ENCODE results near the gene EPM2A. TPM values are rescaled to one million over a fixed set of nuclear protein-coding genes. Genes with fewer than 3 reads are reported as not detected.

EPM2A gene
- total and polyA plus RNA-seq, 2 experiments from 2014 or later = 3.7 to 17.8 TPM

GRCh38 chr6:145765449-145765848 is 30.1 kb upstream of the EPM2A start (continued):
- TF ChIP-seq, protein P1, sequence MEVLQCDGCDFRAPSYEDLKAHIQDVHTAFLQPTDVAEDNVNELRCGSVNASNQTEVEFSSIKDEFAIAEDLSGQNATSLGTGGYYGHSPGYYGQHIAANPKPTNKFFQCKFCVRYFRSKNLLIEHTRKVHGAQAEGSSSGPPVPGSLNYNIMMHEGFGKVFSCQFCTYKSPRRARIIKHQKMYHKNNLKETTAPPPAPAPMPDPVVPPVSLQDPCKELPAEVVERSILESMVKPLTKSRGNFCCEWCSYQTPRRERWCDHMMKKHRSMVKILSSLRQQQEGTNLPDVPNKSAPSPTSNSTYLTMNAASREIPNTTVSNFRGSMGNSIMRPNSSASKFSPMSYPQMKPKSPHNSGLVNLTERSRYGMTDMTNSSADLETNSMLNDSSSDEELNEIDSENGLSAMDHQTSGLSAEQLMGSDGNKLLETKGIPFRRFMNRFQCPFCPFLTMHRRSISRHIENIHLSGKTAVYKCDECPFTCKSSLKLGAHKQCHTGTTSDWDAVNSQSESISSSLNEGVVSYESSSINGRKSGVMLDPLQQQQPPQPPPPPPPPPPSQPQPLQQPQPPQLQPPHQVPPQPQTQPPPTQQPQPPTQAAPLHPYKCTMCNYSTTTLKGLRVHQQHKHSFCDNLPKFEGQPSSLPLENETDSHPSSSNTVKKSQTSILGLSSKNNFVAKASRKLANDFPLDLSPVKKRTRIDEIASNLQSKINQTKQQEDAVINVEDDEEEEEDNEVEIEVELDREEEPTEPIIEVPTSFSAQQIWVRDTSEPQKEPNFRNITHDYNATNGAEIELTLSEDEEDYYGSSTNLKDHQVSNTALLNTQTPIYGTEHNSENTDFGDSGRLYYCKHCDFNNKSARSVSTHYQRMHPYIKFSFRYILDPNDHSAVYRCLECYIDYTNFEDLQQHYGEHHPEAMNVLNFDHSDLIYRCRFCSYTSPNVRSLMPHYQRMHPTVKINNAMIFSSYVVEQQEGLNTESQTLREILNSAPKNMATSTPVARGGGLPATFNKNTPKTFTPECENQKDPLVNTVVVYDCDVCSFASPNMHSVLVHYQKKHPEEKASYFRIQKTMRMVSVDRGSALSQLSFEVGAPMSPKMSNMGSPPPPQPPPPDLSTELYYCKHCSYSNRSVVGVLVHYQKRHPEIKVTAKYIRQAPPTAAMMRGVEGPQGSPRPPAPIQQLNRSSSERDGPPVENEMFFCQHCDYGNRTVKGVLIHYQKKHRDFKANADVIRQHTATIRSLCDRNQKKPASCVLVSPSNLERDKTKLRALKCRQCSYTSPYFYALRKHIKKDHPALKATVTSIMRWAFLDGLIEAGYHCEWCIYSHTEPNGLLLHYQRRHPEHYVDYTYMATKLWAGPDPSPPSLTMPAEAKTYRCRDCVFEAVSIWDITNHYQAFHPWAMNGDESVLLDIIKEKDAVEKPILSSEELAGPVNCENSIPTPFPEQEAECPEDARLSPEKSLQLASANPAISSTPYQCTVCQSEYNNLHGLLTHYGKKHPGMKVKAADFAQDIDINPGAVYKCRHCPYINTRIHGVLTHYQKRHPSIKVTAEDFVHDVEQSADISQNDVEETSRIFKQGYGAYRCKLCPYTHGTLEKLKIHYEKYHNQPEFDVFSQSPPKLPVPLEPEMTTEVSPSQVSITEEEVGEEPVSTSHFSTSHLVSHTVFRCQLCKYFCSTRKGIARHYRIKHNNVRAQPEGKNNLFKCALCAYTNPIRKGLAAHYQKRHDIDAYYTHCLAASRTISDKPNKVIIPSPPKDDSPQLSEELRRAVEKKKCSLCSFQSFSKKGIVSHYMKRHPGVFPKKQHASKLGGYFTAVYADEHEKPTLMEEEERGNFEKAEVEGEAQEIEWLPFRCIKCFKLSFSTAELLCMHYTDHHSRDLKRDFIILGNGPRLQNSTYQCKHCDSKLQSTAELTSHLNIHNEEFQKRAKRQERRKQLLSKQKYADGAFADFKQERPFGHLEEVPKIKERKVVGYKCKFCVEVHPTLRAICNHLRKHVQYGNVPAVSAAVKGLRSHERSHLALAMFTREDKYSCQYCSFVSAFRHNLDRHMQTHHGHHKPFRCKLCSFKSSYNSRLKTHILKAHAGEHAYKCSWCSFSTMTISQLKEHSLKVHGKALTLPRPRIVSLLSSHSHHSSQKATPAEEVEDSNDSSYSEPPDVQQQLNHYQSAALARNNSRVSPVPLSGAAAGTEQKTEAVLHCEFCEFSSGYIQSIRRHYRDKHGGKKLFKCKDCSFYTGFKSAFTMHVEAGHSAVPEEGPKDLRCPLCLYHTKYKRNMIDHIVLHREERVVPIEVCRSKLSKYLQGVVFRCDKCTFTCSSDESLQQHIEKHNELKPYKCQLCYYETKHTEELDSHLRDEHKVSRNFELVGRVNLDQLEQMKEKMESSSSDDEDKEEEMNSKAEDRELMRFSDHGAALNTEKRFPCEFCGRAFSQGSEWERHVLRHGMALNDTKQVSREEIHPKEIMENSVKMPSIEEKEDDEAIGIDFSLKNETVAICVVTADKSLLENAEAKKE (CRISPR knock-in tag; IDR thresholded peaks at IDR 0.05) = no peak
- TF ChIP-seq REST (IDR thresholded peaks at IDR 0.05; ENCODE audit: unreplicated experiment) (no peak), ZNF331 (CRISPR knock-in tag; IDR thresholded peaks at IDR 0.05; ENCODE audit: low read depth) (no peak), EZH2phosphoT487 (IDR thresholded peaks at IDR 0.05; ENCODE audit: unreplicated experiment) (no peak)

- no peak overlapping the region for H3K27ac Mint-ChIP-seq
- TF ChIP-seq EZH2phosphoT487 (IDR thresholded peaks at IDR 0.05; ENCODE audit: unreplicated experiment) = no peak
- no peak for TF ChIP-seq EZH2 (IDR thresholded peaks at IDR 0.05; ENCODE audit: low read depth, unreplicated experiment)
- no peak for TF ChIP-seq ZNF331 (CRISPR knock-in tag; IDR thresholded peaks at IDR 0.05; ENCODE audit: low read depth)
- TF ChIP-seq CREB1 (CRISPR knock-in tag; IDR thresholded peaks at IDR 0.05; ENCODE audit: low read depth) = no peak
These were observed 28.4 kb upstream of the EPM2A start for GRCh38 chr6:145763742-145764141.

More at GRCh38 chr6:145763742-145764141, 28.4 kb upstream of the EPM2A start:
- no peaks in the 10 kb centered on the region for H3K27me3 ChIP-seq (ENCODE audit: insufficient read depth)
- no peak overlapping the region for H3K27ac ChIP-seq (ENCODE audit: low read depth)
- H3K4me1 ChIP-seq (ENCODE audit: insufficient read depth) = no peaks in the 10 kb centered on the region
- no peaks in the 10 kb centered on the region for H4K20me1 ChIP-seq (replicated peaks; ENCODE audit: insufficient read depth)
- no peaks in the 10 kb centered on the region for H3F3A ChIP-seq (replicated peaks; ENCODE audit: low read depth)
- Mint-ChIP-seq H3K9me3 (peaks cover 5% of the 10 kb centered on the region), H3K4me3 (no peak overlapping the region), H3K27me3 (ENCODE audit: insufficient read depth, low read depth, poor library complexity) (no peaks in the 10 kb centered on the region), H3K36me3 (ENCODE audit: low read depth) (no peaks in the 10 kb centered on the region; the same call in 2 of the 3 replicates), H3K4me1 (peaks cover 5% of the 10 kb centered on the region; the same call in 1 of the 3 replicates)
- no peak overlapping the region for H3K4me2 ChIP-seq
- ATAC-seq (no peak), DNase-seq (ENCODE audit: low spot score) (no peak)
- H3K79me2 ChIP-seq (replicated peaks; ENCODE audit: insufficient read depth) = no peaks in the 10 kb centered on the region
- H2AFZ ChIP-seq = no peak overlapping the region
- no peak overlapping the region for H3K4me3 ChIP-seq
- no peaks in the 10 kb centered on the region for H3K36me3 ChIP-seq (ENCODE audit: insufficient read depth)
- no peaks in the 10 kb centered on the region; the same call in 1 of the 2 replicates for H3K9me2 ChIP-seq (ENCODE audit: insufficient read depth)
